Measurements from ENCODE around the gene DERL2.

DNA sequence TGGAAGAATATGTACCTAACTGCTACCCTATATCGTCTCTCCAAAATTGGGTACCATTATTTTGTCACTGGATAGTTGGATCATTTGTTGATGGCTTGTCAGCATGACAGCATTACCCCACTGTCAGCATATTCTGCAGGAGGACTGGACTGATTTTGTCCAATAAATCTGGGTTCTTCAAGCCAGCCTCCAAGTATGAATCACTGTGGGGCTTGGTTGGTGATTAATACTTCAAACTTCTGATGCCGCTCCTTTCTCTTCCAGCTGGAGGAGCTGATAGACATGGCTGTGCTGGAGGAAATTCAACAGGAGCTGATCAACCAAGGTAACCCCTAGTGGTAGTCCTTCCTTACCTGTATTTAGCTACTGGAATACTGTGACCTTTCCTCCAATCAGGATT, 63.5 kb downstream of the DERL2 start:
- TF ChIP-seq, protein P1, sequence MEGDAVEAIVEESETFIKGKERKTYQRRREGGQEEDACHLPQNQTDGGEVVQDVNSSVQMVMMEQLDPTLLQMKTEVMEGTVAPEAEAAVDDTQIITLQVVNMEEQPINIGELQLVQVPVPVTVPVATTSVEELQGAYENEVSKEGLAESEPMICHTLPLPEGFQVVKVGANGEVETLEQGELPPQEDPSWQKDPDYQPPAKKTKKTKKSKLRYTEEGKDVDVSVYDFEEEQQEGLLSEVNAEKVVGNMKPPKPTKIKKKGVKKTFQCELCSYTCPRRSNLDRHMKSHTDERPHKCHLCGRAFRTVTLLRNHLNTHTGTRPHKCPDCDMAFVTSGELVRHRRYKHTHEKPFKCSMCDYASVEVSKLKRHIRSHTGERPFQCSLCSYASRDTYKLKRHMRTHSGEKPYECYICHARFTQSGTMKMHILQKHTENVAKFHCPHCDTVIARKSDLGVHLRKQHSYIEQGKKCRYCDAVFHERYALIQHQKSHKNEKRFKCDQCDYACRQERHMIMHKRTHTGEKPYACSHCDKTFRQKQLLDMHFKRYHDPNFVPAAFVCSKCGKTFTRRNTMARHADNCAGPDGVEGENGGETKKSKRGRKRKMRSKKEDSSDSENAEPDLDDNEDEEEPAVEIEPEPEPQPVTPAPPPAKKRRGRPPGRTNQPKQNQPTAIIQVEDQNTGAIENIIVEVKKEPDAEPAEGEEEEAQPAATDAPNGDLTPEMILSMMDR (conservative IDR thresholded peaks at IDR 0.05; ENCODE audit: low read depth, low read length) = no peak
- TF ChIP-seq EZH2phosphoT487 (IDR thresholded peaks at IDR 0.05; ENCODE audit: borderline replicate concordance, low read length) = no peak

Data from PC-3 (cell line).